HG02798 (cell line): ENCODE data around the gene HK3.

Source experiments
- ATAC-seq: cut with Tn5 transposase; IDR thresholded peaks from one replicate; pipeline ENCODE4 v1.9.1; 2021; ENCODE audit warnings: mild to moderate bottlenecking; ENCODE audit not compliant: unreplicated experiment, poor library complexity

The HK3 gene

GRCh38 chr5:176851871-176852658 lies 47.1 kb downstream of the HK3 start:
- no peak for ATAC-seq

GRCh38 chr5:176851380-176851779 lies 47.8 kb downstream of the HK3 start:
- no peak for ATAC-seq

GRCh38 chr5:176850371-176851245 lies 48.5 kb downstream of the HK3 start:
- no peak for ATAC-seq

GRCh38 chr5:176849611-176850227 lies 49.4 kb downstream of the HK3 start:
- no peak for ATAC-seq

GRCh38 chr5:176848651-176849050 lies 50.5 kb downstream of the HK3 start:
- ATAC-seq, result no peak

- no peak for ATAC-seq
Observed at GRCh38 chr5:176847726-176848290, 51.3 kb downstream of the HK3 start.

- ATAC-seq, result no peak
Observed at GRCh38 chr5:176847148-176847547, 52.0 kb downstream of the HK3 start.

- ATAC-seq, result no peak
Observed at GRCh38 chr5:176846335-176847140, 52.6 kb downstream of the HK3 start.

- no peak for ATAC-seq
Observed at GRCh38 chr5:176845392-176845713, 53.8 kb downstream of the HK3 start.

- ATAC-seq, result no peak
Observed at GRCh38 chr5:176844706-176845391, 54.3 kb downstream of the HK3 start.

GRCh38 chr5:176844281-176844680 lies 54.9 kb downstream of the HK3 start:
- no peak for ATAC-seq

- no peak for ATAC-seq
Observed at GRCh38 chr5:176843673-176844072, 55.5 kb downstream of the HK3 start.

GRCh38 chr5:176837707-176838115 lies 61.4 kb downstream of the HK3 start:
- ATAC-seq, result no peak

GRCh38 chr5:176836811-176837706 lies 62.1 kb downstream of the HK3 start:
- ATAC-seq, result no peak

- no peak for ATAC-seq
Observed at GRCh38 chr5:176835918-176836317, 63.2 kb downstream of the HK3 start.

- ATAC-seq, result no peak
Observed at GRCh38 chr5:176833286-176833685, 65.9 kb downstream of the HK3 start.

- ATAC-seq, result no peak
Observed at GRCh38 chr5:176832162-176832561, 67.0 kb downstream of the HK3 start.

GRCh38 chr5:176831425-176831824 lies 67.7 kb downstream of the HK3 start:
- no peak for ATAC-seq
